SK-N-SH (cell line): ENCODE results near the gene UNKL.

ENCODE experiments used
- CHD2 ChIP-seq: fragments of 150-350 bp; IDR thresholded peaks from 2 replicates; pipeline ENCODE4 v1.6.1; 2018; ENCODE audit warnings: low read length; ENCODE audit not compliant: partially characterized antibody
- ELF1 ChIP-seq: IDR thresholded peaks from 2 replicates; pipeline ENCODE4 v1.4.0; 2012
- EP300 ChIP-seq, 2 experiments: IDR thresholded peaks; 2 replicates each; pipeline versions ENCODE4 v1.4.0 to v1.6.1; 2012; ENCODE audit warnings: borderline replicate concordance in 1 of 2, low read depth in 1 of 2, low read length in 1 of 2
- EZH2phosphoT487 ChIP-seq: fragments of 200-600 bp; sonication (generic); IDR thresholded peaks from 2 replicates; pipeline ENCODE4 v1.6.1; 2017; ENCODE audit warnings: low read depth, mixed run types, mild to moderate bottlenecking, antibody characterized with exemption, moderate library complexity, borderline replicate concordance
- FOSL2 ChIP-seq: IDR thresholded peaks from 2 replicates; pipeline ENCODE4 v1.4.0; 2012; ENCODE audit warnings: low read depth, mild to moderate bottlenecking, moderate library complexity, borderline replicate concordance
- POLR2AphosphoS5 ChIP-seq: IDR thresholded peaks from 2 replicates; pipeline ENCODE4 v1.6.1; 2012; ENCODE audit warnings: low read depth, low read length
- RCOR1 ChIP-seq: fragments of 150-350 bp; IDR thresholded peaks from 2 replicates; pipeline ENCODE4 v1.6.1; 2017; ENCODE audit warnings: antibody characterized with exemption, low read length
- SIN3A ChIP-seq: IDR thresholded peaks from 2 replicates; pipeline ENCODE4 v1.6.1; 2012; ENCODE audit warnings: low read depth, mild to moderate bottlenecking, low read length, moderate library complexity, borderline replicate concordance
- TAF1 ChIP-seq: IDR thresholded peaks from 2 replicates; pipeline ENCODE4 v1.6.1; 2012; ENCODE audit warnings: low read depth, mild to moderate bottlenecking, low read length, moderate library complexity, borderline replicate concordance
- TF ChIP-seq, protein P1 (sequence below): fragments of 200-600 bp; sonication (generic); IDR thresholded peaks from 2 replicates; pipeline ENCODE4 v1.6.1; 2017; ENCODE audit warnings: antibody characterized with exemption, mild to moderate bottlenecking, moderate library complexity
- TF ChIP-seq, protein P2 (sequence below): IDR thresholded peaks from 2 replicates; pipeline ENCODE4 v1.4.0; 2012; ENCODE audit warnings: low read depth
- TF ChIP-seq, protein P3 (sequence below): IDR thresholded peaks from 2 replicates; pipeline ENCODE4; 2012
- TF ChIP-seq, protein P4 (sequence below): IDR thresholded peaks from 2 replicates; pipeline ENCODE4 v1.6.1; 2012; ENCODE audit warnings: mild to moderate bottlenecking, low read depth, low read length, moderate library complexity

DNA sequence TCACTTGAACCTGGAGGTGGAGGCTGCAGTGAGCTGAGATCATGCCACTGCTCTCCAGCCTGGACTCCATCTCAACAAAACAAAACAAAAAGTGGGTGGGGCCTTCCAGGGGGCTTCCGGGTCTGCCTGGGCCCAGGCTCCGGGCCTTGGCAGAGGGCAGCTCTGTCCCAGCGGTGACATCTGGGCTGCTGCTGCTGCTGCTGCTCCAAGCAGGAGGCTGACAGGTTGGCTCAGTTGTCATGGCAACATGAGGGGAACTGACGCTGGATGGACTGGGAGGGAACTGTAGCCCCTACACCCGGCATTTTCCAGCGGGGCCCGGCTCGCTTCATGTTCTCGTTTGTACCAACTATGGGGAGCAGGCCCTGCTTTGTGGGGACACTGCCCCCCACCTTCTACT, 77.0 kb downstream of the UNKL start:
- TF ChIP-seq, protein P1, sequence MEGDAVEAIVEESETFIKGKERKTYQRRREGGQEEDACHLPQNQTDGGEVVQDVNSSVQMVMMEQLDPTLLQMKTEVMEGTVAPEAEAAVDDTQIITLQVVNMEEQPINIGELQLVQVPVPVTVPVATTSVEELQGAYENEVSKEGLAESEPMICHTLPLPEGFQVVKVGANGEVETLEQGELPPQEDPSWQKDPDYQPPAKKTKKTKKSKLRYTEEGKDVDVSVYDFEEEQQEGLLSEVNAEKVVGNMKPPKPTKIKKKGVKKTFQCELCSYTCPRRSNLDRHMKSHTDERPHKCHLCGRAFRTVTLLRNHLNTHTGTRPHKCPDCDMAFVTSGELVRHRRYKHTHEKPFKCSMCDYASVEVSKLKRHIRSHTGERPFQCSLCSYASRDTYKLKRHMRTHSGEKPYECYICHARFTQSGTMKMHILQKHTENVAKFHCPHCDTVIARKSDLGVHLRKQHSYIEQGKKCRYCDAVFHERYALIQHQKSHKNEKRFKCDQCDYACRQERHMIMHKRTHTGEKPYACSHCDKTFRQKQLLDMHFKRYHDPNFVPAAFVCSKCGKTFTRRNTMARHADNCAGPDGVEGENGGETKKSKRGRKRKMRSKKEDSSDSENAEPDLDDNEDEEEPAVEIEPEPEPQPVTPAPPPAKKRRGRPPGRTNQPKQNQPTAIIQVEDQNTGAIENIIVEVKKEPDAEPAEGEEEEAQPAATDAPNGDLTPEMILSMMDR = no peak
- TF ChIP-seq CHD2 = no peak
- no peak for TF ChIP-seq SIN3A
- TF ChIP-seq TAF1 = no peak
- no peak for TF ChIP-seq EP300 (IDR thresholded peaks at IDR 0.05; ENCODE audit: borderline replicate concordance in 1 of 2, low read depth in 1 of 2, low read length in 1 of 2)
- no peak for TF ChIP-seq POLR2AphosphoS5
- TF ChIP-seq, protein P2, sequence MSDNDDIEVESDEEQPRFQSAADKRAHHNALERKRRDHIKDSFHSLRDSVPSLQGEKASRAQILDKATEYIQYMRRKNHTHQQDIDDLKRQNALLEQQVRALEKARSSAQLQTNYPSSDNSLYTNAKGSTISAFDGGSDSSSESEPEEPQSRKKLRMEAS = no peak
- TF ChIP-seq FOSL2 = no peak
- TF ChIP-seq EZH2phosphoT487 = no peak
- TF ChIP-seq ELF1 = no peak
- TF ChIP-seq, protein P3, sequence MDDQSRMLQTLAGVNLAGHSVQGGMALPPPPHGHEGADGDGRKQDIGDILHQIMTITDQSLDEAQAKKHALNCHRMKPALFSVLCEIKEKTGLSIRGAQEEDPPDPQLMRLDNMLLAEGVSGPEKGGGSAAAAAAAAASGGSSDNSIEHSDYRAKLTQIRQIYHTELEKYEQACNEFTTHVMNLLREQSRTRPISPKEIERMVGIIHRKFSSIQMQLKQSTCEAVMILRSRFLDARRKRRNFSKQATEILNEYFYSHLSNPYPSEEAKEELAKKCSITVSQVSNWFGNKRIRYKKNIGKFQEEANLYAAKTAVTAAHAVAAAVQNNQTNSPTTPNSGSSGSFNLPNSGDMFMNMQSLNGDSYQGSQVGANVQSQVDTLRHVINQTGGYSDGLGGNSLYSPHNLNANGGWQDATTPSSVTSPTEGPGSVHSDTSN = no peak
- no peak for TF ChIP-seq RCOR1
- TF ChIP-seq, protein P4, sequence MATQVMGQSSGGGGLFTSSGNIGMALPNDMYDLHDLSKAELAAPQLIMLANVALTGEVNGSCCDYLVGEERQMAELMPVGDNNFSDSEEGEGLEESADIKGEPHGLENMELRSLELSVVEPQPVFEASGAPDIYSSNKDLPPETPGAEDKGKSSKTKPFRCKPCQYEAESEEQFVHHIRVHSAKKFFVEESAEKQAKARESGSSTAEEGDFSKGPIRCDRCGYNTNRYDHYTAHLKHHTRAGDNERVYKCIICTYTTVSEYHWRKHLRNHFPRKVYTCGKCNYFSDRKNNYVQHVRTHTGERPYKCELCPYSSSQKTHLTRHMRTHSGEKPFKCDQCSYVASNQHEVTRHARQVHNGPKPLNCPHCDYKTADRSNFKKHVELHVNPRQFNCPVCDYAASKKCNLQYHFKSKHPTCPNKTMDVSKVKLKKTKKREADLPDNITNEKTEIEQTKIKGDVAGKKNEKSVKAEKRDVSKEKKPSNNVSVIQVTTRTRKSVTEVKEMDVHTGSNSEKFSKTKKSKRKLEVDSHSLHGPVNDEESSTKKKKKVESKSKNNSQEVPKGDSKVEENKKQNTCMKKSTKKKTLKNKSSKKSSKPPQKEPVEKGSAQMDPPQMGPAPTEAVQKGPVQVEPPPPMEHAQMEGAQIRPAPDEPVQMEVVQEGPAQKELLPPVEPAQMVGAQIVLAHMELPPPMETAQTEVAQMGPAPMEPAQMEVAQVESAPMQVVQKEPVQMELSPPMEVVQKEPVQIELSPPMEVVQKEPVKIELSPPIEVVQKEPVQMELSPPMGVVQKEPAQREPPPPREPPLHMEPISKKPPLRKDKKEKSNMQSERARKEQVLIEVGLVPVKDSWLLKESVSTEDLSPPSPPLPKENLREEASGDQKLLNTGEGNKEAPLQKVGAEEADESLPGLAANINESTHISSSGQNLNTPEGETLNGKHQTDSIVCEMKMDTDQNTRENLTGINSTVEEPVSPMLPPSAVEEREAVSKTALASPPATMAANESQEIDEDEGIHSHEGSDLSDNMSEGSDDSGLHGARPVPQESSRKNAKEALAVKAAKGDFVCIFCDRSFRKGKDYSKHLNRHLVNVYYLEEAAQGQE = no peak
